Aorta (tissue), 5 donors: ENCODE results near the gene GSTCD. TPM values are rescaled to one million over a fixed set of nuclear protein-coding genes. Genes with fewer than 3 reads are reported as not detected.

ENCODE experiments used
- ATAC-seq: fragments of 200-7000 bp; cut with Tn5 transposase; one replicate; pipeline ENCODE4 v1.9.1; 2022; ENCODE audit warnings: moderate library complexity; ENCODE audit not compliant: low FRiP score
- DNase-seq, 2 donors: peaks; one replicate each; pipeline ENCODE4 v3.0.0-alpha.2; 2020
- H3K27ac ChIP-seq, 2 donors: one replicate each; pipeline ENCODE4 v1.5.1; 2013; ENCODE audit warnings: low read length in 2 of 2, mild to moderate bottlenecking in 2 of 2, moderate library complexity in 2 of 2, control low read depth in 1 of 2, inconsistent platforms in 1 of 2, low read depth in 1 of 2
- H3K27me3 ChIP-seq, 2 donors: one replicate each; pipeline ENCODE4 v1.6.1; 2013; ENCODE audit warnings: control low read depth in 1 of 2, low read length in 1 of 2, mild to moderate bottlenecking in 1 of 2, moderate library complexity in 1 of 2; ENCODE audit not compliant: insufficient read depth in 2 of 2, control insufficient read depth in 1 of 2
- H3K36me3 ChIP-seq, 2 donors: one replicate each; pipeline ENCODE4 v1.6.1; 2013; ENCODE audit warnings: control low read depth in 1 of 2, low read length in 1 of 2, mild to moderate bottlenecking in 1 of 2; ENCODE audit not compliant: insufficient read depth in 2 of 2, control insufficient read depth in 1 of 2
- H3K4me1 ChIP-seq, 2 donors: one replicate each; pipeline ENCODE4 v1.6.1; 2013; ENCODE audit warnings: low read length in 2 of 2, control low read depth in 1 of 2, mild to moderate bottlenecking in 1 of 2, moderate library complexity in 1 of 2; ENCODE audit not compliant: insufficient read depth in 2 of 2, control insufficient read depth in 1 of 2
- H3K4me3 ChIP-seq, 2 donors: one replicate each; pipeline ENCODE4 v1.5.1; 2013; ENCODE audit warnings: low read length in 2 of 2, control low read depth in 1 of 2, mild to moderate bottlenecking in 1 of 2
- H3K9me3 ChIP-seq: one replicate; pipeline ENCODE4 v1.6.1; 2013; ENCODE audit warnings: mild to moderate bottlenecking, low read length; ENCODE audit not compliant: control insufficient read depth
- WGBS, 2 donors: extraction: QIAGEN DNeasy Blood & Tissue Kit; methylation state at CpG; one replicate each; pipeline ENCODE4 v1.1.7; 2013; 5-methylcytosine and 5-hydroxymethylcytosine counted together
- intact Hi-C, 2 donors: fragments of 100-400 bp; cut with DNase I; formaldehyde crosslinking; loops; one replicate each; pipeline versions ENCODE4 v1.14.2 to v1.15.0; 2022
- long read RNA-seq, 2 donors: library from polyadenylated mRNA; unstranded; transcript quantifications; one replicate each; pipeline ENCODE4 v2.0.0, GENCODE V29; 2020 to 2021
- polyA plus RNA-seq, 2 donors: library from polyadenylated mRNA; stranded (reverse); fragments of 200-250 nt; gene quantifications; one replicate each; pipeline ENCODE4 v1.2.3, GENCODE V29; 2013
- total RNA-seq, 2 donors: library from RNA; stranded (reverse); fragmentation: NEBNext Ultra II Directional; extraction: Animal tissue kit (Norgen Biotek cat#: 25700); gene quantifications; one replicate each; pipeline ENCODE4 v1.2.1, GENCODE V29; 2021
- donor health status: healthy with polysubstance abuse.
- donor health status: Bipolar disorder and iron deficiency.
- donor health status: DM: no; HTN: no; CAD: no.
- donor health status: DM: no; HTN: no; CAD: no.
- donor health status: DM: yes; HTN: yes; CAD: no.

Gene GSTCD
- total RNA-seq (1 to 10 TPM; 8.2 to 8.4 TPM), polyA plus RNA-seq (1 to 10 TPM; 1.8 to 4.2 TPM)
- long read RNA-seq, donor 1, partial matches to known transcripts = 5 of 13 reads
- long read RNA-seq, donor 1, other reads (novel, unspliced or antisense) = 4 of 13 reads
- long read RNA-seq, donor 2, full-length matches to known transcripts = 1 of 2 reads
- long read RNA-seq, donor 2, partial matches to known transcripts = 0 of 2 reads
- long read RNA-seq, donor 2, other reads (novel, unspliced or antisense) = 1 of 2 reads

- Histone ChIP-seq H3K4me3 (peak within 1 kb of the TSS; percentile 72 to 82), H3K4me1 (peaks cover 0 to 3% of the 10 kb centered on the region in 2 donors), H3K9me3 (no peaks in the 10 kb centered on the region), H3K36me3 (no peaks in the 10 kb centered on the region), H3K27ac (peak within 1 kb of the TSS in 1 of 2 donors; percentile 43), H3K27me3 (no peaks in the 10 kb centered on the region)
- peak; percentile 94 to 96 for DNase-seq
- ATAC-seq = peak; percentile 98
- intact Hi-C loops = loop anchor here in 1 of 2 donors (2.0 kb wide), 1 partner anchor 188 kb away; no protein-coding TSS in a partner anchor
- WGBS, 2 donors = 0% methylated on average over 63 of the region's 63 CpGs
These were observed at the start of gene GSTCD, which contains the start of gene INTS12 for GRCh38 chr4:105708181-105709080. Gene GSTCD, plus strand, starts transcription at chr4:105708784. Its CDS starts 8,830 bp downstream, at chr4:105717614. Gene INTS12, minus strand, starts transcription at chr4:105708689. Its CDS starts 8,684 bp downstream, at chr4:105700005.

- no peaks in the 10 kb centered on the region for H3K4me1 ChIP-seq
- no peak overlapping the region for H3K4me3 ChIP-seq
- ATAC-seq (no peak), DNase-seq (no peak)
- H3K36me3 ChIP-seq = no peaks in the 10 kb centered on the region
- H3K27me3 ChIP-seq = no peaks in the 10 kb centered on the region
- intact Hi-C loops = no loop called here
- H3K9me3 ChIP-seq = no peaks in the 10 kb centered on the region
- no peak overlapping the region for H3K27ac ChIP-seq
- 74 to 83% methylated on average over 6 of the region's 6 CpGs for WGBS, 2 donors
These were observed 49.4 kb upstream of the GSTCD start for GRCh38 chr4:105659190-105659589.

GRCh38 chr4:105661028-105661427, 47.6 kb upstream of the GSTCD start:
- ATAC-seq (no peak), DNase-seq (no peak)
- H3K4me1 ChIP-seq = no peaks in the 10 kb centered on the region
- no peak overlapping the region for H3K4me3 ChIP-seq
- no peaks in the 10 kb centered on the region for H3K36me3 ChIP-seq
- intact Hi-C loops = loop anchor here in 1 of 2 donors (10.0 kb wide), 1 partner anchor 136 kb away; no protein-coding TSS in a partner anchor
- no peaks in the 10 kb centered on the region for H3K9me3 ChIP-seq
- no peak overlapping the region for H3K27ac ChIP-seq
- no peaks in the 10 kb centered on the region for H3K27me3 ChIP-seq
- WGBS, 2 donors = 51 to 52% methylated on average over 3 of the region's 3 CpGs

- DNase-seq (no peak), ATAC-seq (no peak)
- Histone ChIP-seq H3K4me1 (no peaks in the 10 kb centered on the region), H3K9me3 (no peaks in the 10 kb centered on the region), H3K4me3 (no peak overlapping the region), H3K27ac (no peak overlapping the region), H3K36me3 (no peaks in the 10 kb centered on the region), H3K27me3 (no peaks in the 10 kb centered on the region)
- 86 to 91% methylated on average over 2 of the region's 2 CpGs for WGBS, 2 donors
- intact Hi-C loops = loop anchor here in 1 of 2 donors (10.0 kb wide), 1 partner anchor 138 kb away; no protein-coding TSS in a partner anchor
These were observed 45.5 kb upstream of the GSTCD start for GRCh38 chr4:105662935-105663675.

GRCh38 chr4:105666693-105667092, 41.9 kb upstream of the GSTCD start:
- H3K27me3 ChIP-seq = no peaks in the 10 kb centered on the region
- no peak overlapping the region for H3K27ac ChIP-seq
- no peaks in the 10 kb centered on the region for H3K9me3 ChIP-seq
- 41 to 45% methylated on average over 5 of the region's 5 CpGs for WGBS, 2 donors
- intact Hi-C loops = loop anchor here in 1 of 2 donors (10.0 kb wide), 1 partner anchor 142 kb away; no protein-coding TSS in a partner anchor
- no peaks in the 10 kb centered on the region for H3K36me3 ChIP-seq
- no peak for DNase-seq
- no peak for ATAC-seq
- H3K4me1 ChIP-seq = no peaks in the 10 kb centered on the region
- H3K4me3 ChIP-seq = no peak overlapping the region

- Histone ChIP-seq H3K4me1 (no peaks in the 10 kb centered on the region), H3K9me3 (no peaks in the 10 kb centered on the region), H3K36me3 (no peaks in the 10 kb centered on the region), H3K27me3 (no peaks in the 10 kb centered on the region), H3K27ac (no peak overlapping the region), H3K4me3 (no peak overlapping the region)
- intact Hi-C loops = no loop called here
- ATAC-seq (no peak), DNase-seq (no peak)
These were observed 37.9 kb upstream of the GSTCD start for GRCh38 chr4:105670684-105671083.

- no peaks in the 10 kb centered on the region for H3K27me3 ChIP-seq
- H3K36me3 ChIP-seq = no peaks in the 10 kb centered on the region
- H3K27ac ChIP-seq = no peak overlapping the region
- WGBS, 2 donors = 73 to 79% methylated on average over 2 of the region's 2 CpGs
- no peaks in the 10 kb centered on the region for H3K4me1 ChIP-seq
- no peak for DNase-seq
- intact Hi-C loops = no loop called here
- no peaks in the 10 kb centered on the region for H3K9me3 ChIP-seq
- ATAC-seq = no peak
- H3K4me3 ChIP-seq = no peak overlapping the region
These were observed 37.3 kb upstream of the GSTCD start for GRCh38 chr4:105671301-105671700.

GRCh38 chr4:105674011-105674410, 34.6 kb upstream of the GSTCD start:
- Histone ChIP-seq H3K27me3 (no peaks in the 10 kb centered on the region), H3K27ac (no peak overlapping the region), H3K9me3 (no peaks in the 10 kb centered on the region), H3K4me1 (no peaks in the 10 kb centered on the region), H3K4me3 (no peak overlapping the region), H3K36me3 (no peaks in the 10 kb centered on the region)
- DNase-seq = no peak
- no peak for ATAC-seq
- WGBS, 2 donors = 72% methylated on average over 1 of the region's 1 CpG
- intact Hi-C loops = no loop called here
